SU-DHL-6 (cell line): Measurements from ENCODE around the gene ANTXR1.

Experiments used
- H2AFZ ChIP-seq: fragments of 200-600 bp; sonication (generic); 2 replicates; pipeline ENCODE4 v1.6.1; 2014; ENCODE audit warnings: low read depth, mild to moderate bottlenecking, moderate library complexity, mixed read lengths, antibody characterized with exemption, low read length; ENCODE audit not compliant: severe bottlenecking
- H3F3A ChIP-seq: fragments of 200-600 bp; shearing (Covaris generic); 2 replicates; pipeline ENCODE4 v1.6.0; 2016; ENCODE audit warnings: antibody characterized with exemption, mild to moderate bottlenecking; ENCODE audit not compliant: insufficient read depth
- H3K27ac ChIP-seq: fragments of 200-600 bp; sonication (generic); 2 replicates; pipeline ENCODE4 v1.5.1; 2016; ENCODE audit warnings: low read depth, mild to moderate bottlenecking, low read length, moderate library complexity, mixed read lengths
- H3K27me3 ChIP-seq: fragments of 200-600 bp; sonication (generic), shearing (Covaris generic); 2 replicates; pipeline ENCODE4 v1.6.0; 2014; ENCODE audit warnings: mild to moderate bottlenecking, low read length
- H3K36me3 ChIP-seq: fragments of 200-600 bp; sonication (generic); 2 replicates; pipeline ENCODE4 v1.6.1; 2014; ENCODE audit warnings: mild to moderate bottlenecking, low read length, mixed read lengths
- H3K4me2 ChIP-seq: fragments of 300-600, 200-600 bp; shearing (Covaris generic), sonication (generic); 2 replicates; pipeline ENCODE4 v1.6.0; 2014; ENCODE audit warnings: low read length, low read depth, mild to moderate bottlenecking; ENCODE audit not compliant: poor library complexity, severe bottlenecking
- H3K4me3 ChIP-seq: fragments of 200-600 bp; sonication (generic); 2 replicates; pipeline ENCODE4 v1.5.1; 2014; ENCODE audit warnings: antibody characterized with exemption, low read length, mild to moderate bottlenecking, mixed read lengths; ENCODE audit not compliant: insufficient read depth, poor library complexity, severe bottlenecking
- H3K79me2 ChIP-seq: fragments of 200-600 bp; sonication (generic); 2 replicates; pipeline ENCODE4 v1.6.1; 2014; ENCODE audit warnings: mild to moderate bottlenecking, low read length, moderate library complexity; ENCODE audit not compliant: insufficient read depth
- H3K9ac ChIP-seq: fragments of 200-600 bp; sonication (generic); 2 replicates; pipeline ENCODE4 v1.7.0; 2014; ENCODE audit warnings: mild to moderate bottlenecking, low read length
- H3K9me2 ChIP-seq: fragments of 200-600 bp; sonication (generic); replicated peaks from 2 replicates; pipeline ENCODE4 v1.6.1; 2014; ENCODE audit warnings: low read length; ENCODE audit not compliant: insufficient read depth
- H3K9me3 ChIP-seq: fragments of 200-600 bp; sonication (generic); 2 replicates; pipeline ENCODE4 v1.6.1; 2014; ENCODE audit warnings: low read length, mixed read lengths; ENCODE audit not compliant: insufficient read depth
- H4K20me1 ChIP-seq: fragments of 200-600 bp; sonication (generic); 2 replicates; pipeline ENCODE4 v1.6.1; 2014; ENCODE audit warnings: low read depth, mild to moderate bottlenecking, antibody characterized with exemption, low read length, moderate library complexity, mixed read lengths
- EZH2phosphoT487 ChIP-seq: fragments of 200-600 bp; sonication (generic), shearing (Covaris generic); conservative IDR thresholded peaks from 2 replicates; pipeline ENCODE4 v1.6.1; 2018; ENCODE audit warnings: mild to moderate bottlenecking, antibody characterized with exemption, low read length, moderate library complexity, mixed read lengths
- TF ChIP-seq, protein P1 (sequence below): fragments of 200-600 bp; sonication (generic); IDR thresholded peaks from one replicate; pipeline ENCODE4 v1.5.1; 2017; ENCODE audit warnings: antibody characterized with exemption, mild to moderate bottlenecking, low read length, moderate library complexity; ENCODE audit not compliant: insufficient read depth, poor library complexity, severe bottlenecking

The ANTXR1 gene

DNA sequence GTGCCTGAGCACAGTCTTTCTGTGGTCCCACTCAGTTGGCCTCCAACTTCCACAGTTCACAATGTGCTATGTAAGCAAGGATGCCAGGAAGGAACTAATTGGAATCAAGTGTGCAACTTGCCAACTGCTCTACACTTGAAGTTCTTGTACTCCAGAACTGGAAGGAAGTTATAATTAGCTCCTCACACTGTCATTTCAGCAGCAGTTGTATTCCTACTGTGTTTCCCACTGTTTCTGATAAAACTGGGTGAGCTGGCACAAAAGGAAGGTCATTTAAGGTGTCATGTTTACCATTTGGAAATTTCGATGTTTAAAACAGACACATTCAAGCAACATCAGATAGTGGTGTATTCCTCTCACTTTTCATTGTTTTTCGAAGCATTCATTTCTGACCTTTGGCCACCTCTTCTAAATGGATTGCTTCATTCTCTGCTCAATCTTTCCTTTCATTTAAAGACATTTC is 84.2 kb downstream of the ANTXR1 start:
- H3K9ac ChIP-seq = no peak overlapping the region
- H3K9me3 ChIP-seq = no peaks in the 10 kb centered on the region
- H2AFZ ChIP-seq = no peak overlapping the region
- no peaks in the 10 kb centered on the region for H3K36me3 ChIP-seq
- no peaks in the 10 kb centered on the region for H3K79me2 ChIP-seq
- no peaks in the 10 kb centered on the region for H4K20me1 ChIP-seq
- no peak overlapping the region for H3K27ac ChIP-seq
- H3K9me2 ChIP-seq = no peaks in the 10 kb centered on the region
- H3K4me3 ChIP-seq = no peak overlapping the region
- no peak overlapping the region for H3K4me2 ChIP-seq
- no peaks in the 10 kb centered on the region for H3K27me3 ChIP-seq
- TF ChIP-seq, protein P1, sequence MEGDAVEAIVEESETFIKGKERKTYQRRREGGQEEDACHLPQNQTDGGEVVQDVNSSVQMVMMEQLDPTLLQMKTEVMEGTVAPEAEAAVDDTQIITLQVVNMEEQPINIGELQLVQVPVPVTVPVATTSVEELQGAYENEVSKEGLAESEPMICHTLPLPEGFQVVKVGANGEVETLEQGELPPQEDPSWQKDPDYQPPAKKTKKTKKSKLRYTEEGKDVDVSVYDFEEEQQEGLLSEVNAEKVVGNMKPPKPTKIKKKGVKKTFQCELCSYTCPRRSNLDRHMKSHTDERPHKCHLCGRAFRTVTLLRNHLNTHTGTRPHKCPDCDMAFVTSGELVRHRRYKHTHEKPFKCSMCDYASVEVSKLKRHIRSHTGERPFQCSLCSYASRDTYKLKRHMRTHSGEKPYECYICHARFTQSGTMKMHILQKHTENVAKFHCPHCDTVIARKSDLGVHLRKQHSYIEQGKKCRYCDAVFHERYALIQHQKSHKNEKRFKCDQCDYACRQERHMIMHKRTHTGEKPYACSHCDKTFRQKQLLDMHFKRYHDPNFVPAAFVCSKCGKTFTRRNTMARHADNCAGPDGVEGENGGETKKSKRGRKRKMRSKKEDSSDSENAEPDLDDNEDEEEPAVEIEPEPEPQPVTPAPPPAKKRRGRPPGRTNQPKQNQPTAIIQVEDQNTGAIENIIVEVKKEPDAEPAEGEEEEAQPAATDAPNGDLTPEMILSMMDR = no peak
- TF ChIP-seq EZH2phosphoT487 = no peak
- H3F3A ChIP-seq = no peaks in the 10 kb centered on the region

GRCh38 chr2:69097891-69098655 is 85.1 kb downstream of the ANTXR1 start:
- H3K27me3 ChIP-seq = no peaks in the 10 kb centered on the region
- no peak overlapping the region for H3K4me3 ChIP-seq
- no peaks in the 10 kb centered on the region for H4K20me1 ChIP-seq
- no peaks in the 10 kb centered on the region for H3K36me3 ChIP-seq
- H3K9me2 ChIP-seq = no peaks in the 10 kb centered on the region
- no peaks in the 10 kb centered on the region for H3K9me3 ChIP-seq
- H3K79me2 ChIP-seq = no peaks in the 10 kb centered on the region
- TF ChIP-seq, protein P1 = no peak
- TF ChIP-seq EZH2phosphoT487 = no peak
- H3K27ac ChIP-seq = no peak overlapping the region
- no peaks in the 10 kb centered on the region for H3F3A ChIP-seq
- no peak overlapping the region for H3K4me2 ChIP-seq
- H3K9ac ChIP-seq = no peak overlapping the region
- H2AFZ ChIP-seq = no peak overlapping the region

GRCh38 chr2:69099541-69099940 is 86.6 kb downstream of the ANTXR1 start:
- no peaks in the 10 kb centered on the region for H3K27me3 ChIP-seq
- H3F3A ChIP-seq = no peaks in the 10 kb centered on the region
- H3K9me2 ChIP-seq = no peaks in the 10 kb centered on the region
- H3K9me3 ChIP-seq = no peaks in the 10 kb centered on the region
- TF ChIP-seq, protein P1 = no peak
- no peak for TF ChIP-seq EZH2phosphoT487
- H4K20me1 ChIP-seq = no peaks in the 10 kb centered on the region
- H3K4me2 ChIP-seq = no peak overlapping the region
- H3K79me2 ChIP-seq = no peaks in the 10 kb centered on the region
- H3K27ac ChIP-seq = no peak overlapping the region
- H3K9ac ChIP-seq = no peak overlapping the region
- H2AFZ ChIP-seq = no peak overlapping the region
- no peaks in the 10 kb centered on the region for H3K36me3 ChIP-seq
- H3K4me3 ChIP-seq = no peak overlapping the region
